Dendritic cell treated with granulocyte-macrophage colony-stimulating factor and Interleukin-4, amounts not matched to agents 40 ng/mL and 50 ng/mL, for 4 days (primary cell): ENCODE results near the gene SFRP4.
"Not testable (repeated sequence)": the region's sequence is repeated elsewhere in the genome, so short reads cannot be mapped to it uniquely, and the experiment has no call there.

Source experiments
- H3K27ac Mint-ChIP-seq: one replicate; pipeline ENCODE4 v1.8.0; 2022; ENCODE audit warnings: mild to moderate bottlenecking, mixed read lengths
- H3K27me3 Mint-ChIP-seq: one replicate; pipeline ENCODE4 v1.8.0; 2022; ENCODE audit warnings: mild to moderate bottlenecking, mixed read lengths
- H3K36me3 Mint-ChIP-seq: one replicate; pipeline ENCODE4 v1.8.0; 2022; ENCODE audit warnings: low read depth, mixed read lengths
- H3K4me1 Mint-ChIP-seq: one replicate; pipeline ENCODE4 v1.8.0; 2022; ENCODE audit warnings: low read depth, mixed read lengths
- H3K4me3 Mint-ChIP-seq: one replicate; pipeline ENCODE4 v1.8.0; 2022; ENCODE audit warnings: mild to moderate bottlenecking, moderate library complexity, mixed read lengths
- H3K9me3 Mint-ChIP-seq: one replicate; pipeline ENCODE4 v1.8.0; 2022; ENCODE audit warnings: mixed read lengths
- intact Hi-C: fragments of 100-400 bp; cut with micrococcal nuclease; formaldehyde crosslinking; loops from one replicate; pipeline ENCODE4 v1.15.0; 2022

SFRP4 gene

DNA sequence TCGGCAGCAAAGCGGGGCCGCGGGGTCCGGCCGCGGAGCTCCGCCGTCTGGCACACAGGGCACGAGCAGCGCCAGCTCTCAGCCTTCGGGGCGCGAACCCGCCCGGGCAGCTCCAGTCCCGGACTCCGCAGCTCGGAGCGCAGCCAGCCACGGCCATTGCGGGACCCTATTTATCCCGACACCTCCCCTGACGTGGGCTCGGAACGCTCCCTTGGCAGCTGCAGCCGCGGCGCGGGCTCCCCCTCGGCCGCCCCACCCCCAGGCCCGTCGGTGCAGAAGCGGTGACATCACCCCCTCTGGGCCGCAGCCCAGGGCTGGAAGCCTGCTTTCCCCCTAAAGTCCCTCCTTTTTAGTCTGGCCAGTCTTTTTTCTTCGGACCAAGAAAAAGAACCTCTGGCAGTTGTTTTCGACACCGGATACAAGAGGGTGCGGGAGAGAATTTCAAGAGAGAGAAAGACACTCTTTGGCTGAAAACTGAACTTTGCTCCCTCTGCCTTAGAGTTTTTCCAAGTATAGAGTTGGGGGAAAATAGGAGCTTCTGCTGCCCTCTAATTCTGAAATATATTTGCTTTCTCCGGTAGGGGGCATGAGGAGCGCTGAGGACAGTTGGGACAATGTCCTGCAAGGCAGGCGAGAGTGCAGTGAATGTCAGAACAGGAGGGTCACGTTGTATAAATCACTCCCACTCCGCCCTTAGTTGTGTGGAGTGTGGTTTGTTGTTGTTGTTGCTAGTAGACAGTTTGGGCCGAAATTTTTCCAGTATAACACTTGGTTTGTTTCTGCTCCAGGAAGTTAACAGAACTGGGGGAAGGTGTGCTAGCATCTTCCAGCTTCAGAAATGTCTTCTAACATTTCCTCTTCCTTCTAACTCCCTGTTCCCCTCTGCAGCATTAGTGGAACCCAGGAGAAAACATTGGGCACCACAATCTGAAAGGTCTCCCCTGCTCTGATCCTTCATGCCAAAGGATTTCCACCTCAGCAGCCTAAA, at the start of gene SFRP4:
Gene SFRP4, minus strand, starts transcription at position 145 of the 988 bp plus-strand sequence. CDS start 280 bp downstream, outside the sequence.
- no peaks in the 10 kb centered on the region for H3K36me3 Mint-ChIP-seq
- H3K9me3 Mint-ChIP-seq, result no peaks in the 10 kb centered on the region
- intact Hi-C loops, result loop anchor here (5.0 to 10.0 kb wide), 4 partner anchors 70 to 418 kb away; no protein-coding TSS in a partner anchor
- peaks cover 64% of the 10 kb centered on the region for H3K27me3 Mint-ChIP-seq
- H3K27ac Mint-ChIP-seq, result peak within 1 kb of the TSS; percentile 11
- peaks cover 48% of the 10 kb centered on the region for H3K4me1 Mint-ChIP-seq
- peak within 1 kb of the TSS; percentile 68 for H3K4me3 Mint-ChIP-seq

DNA sequence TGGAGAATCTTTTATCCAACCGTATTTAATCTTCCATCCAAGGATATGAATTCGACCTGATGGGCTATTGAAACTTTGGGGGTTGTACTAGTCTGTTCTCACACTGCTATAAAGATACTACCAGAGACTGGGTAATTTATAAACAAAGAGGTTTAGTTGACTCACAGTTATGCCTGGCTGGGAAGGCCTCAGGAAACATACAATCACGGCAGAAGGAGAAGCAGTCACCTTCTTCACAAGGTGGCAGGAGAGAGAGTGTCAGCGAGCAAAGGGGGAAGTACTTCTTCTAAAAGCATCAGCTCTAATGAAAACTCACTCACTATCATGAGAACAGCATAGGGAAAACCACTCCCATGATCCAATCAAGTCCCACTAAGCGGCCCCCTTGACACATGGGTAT, 47.6 kb upstream of the SFRP4 start:
- Mint-ChIP-seq H3K4me3 (no peak overlapping the region), H3K9me3 (no peaks in the 10 kb centered on the region), H3K36me3 (no peaks in the 10 kb centered on the region), H3K27ac (no peak overlapping the region), H3K4me1 (no peaks in the 10 kb centered on the region), H3K27me3 (no peaks in the 10 kb centered on the region)
- intact Hi-C loops, result no loop called here

DNA sequence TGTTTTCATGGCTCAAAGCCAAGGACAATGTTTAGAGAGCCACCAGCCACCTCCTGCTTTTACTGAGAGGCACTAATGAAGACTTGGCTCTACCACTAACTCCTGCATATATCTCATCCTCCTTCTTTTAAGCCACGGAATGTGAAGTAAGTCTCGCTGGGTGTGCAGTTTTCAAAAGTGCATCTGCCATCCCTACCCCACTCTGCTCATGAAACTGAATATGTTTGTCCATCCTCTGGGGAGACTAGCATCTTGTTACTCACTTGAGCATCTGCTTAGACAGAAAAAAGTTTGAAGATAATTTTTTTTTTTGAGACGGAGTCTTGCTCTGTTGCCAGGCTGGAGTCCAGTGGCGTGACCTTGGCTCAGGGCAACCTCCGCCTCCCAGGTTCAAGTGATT, 44.6 kb upstream of the SFRP4 start:
- intact Hi-C loops, result no loop called here
- no peaks in the 10 kb centered on the region for H3K27me3 Mint-ChIP-seq
- H3K27ac Mint-ChIP-seq, result no peak overlapping the region
- H3K36me3 Mint-ChIP-seq, result no peaks in the 10 kb centered on the region
- no peaks in the 10 kb centered on the region for H3K4me1 Mint-ChIP-seq
- H3K9me3 Mint-ChIP-seq, result peaks cover 1% of the 10 kb centered on the region
- H3K4me3 Mint-ChIP-seq, result no peak overlapping the region

DNA sequence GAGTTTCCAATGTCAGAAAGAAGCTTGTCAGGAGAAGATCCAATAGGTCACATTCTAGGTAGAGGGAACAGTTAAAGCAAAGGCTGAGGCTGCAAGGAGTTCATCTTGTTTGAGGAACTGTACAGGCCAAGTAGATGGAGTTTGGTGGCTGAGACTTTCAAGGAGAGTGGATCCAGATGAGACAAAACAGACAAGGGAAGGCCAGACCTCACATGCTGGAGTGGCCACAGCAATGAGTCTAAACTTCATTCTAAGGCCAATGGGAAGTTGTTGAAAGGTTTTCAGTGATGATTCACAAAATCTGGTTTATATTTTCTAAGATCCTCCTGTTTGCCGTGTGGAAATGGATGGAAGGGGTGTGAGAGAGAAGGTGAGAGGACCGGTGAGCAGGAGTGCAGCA, 43.9 kb upstream of the SFRP4 start:
- peaks cover 9% of the 10 kb centered on the region for H3K9me3 Mint-ChIP-seq
- intact Hi-C loops, result no loop called here
- H3K27me3 Mint-ChIP-seq, result no peaks in the 10 kb centered on the region
- H3K4me1 Mint-ChIP-seq, result peaks cover 6% of the 10 kb centered on the region
- H3K27ac Mint-ChIP-seq, result no peak overlapping the region
- no peaks in the 10 kb centered on the region for H3K36me3 Mint-ChIP-seq
- H3K4me3 Mint-ChIP-seq, result no peak overlapping the region

- no peaks in the 10 kb centered on the region for H3K27me3 Mint-ChIP-seq
- no peak overlapping the region for H3K4me3 Mint-ChIP-seq
- H3K36me3 Mint-ChIP-seq, result no peaks in the 10 kb centered on the region
- intact Hi-C loops, result no loop called here
- no peak overlapping the region for H3K27ac Mint-ChIP-seq
- peaks cover 8% of the 10 kb centered on the region for H3K4me1 Mint-ChIP-seq
- peaks cover 9% of the 10 kb centered on the region for H3K9me3 Mint-ChIP-seq
These were observed 40.8 kb upstream of the SFRP4 start for GRCh38 chr7:37957221-37957970.

GRCh38 chr7:37956791-37957190, 40.2 kb upstream of the SFRP4 start:
- H3K27me3 Mint-ChIP-seq, result peaks cover 2% of the 10 kb centered on the region
- H3K9me3 Mint-ChIP-seq, result peaks cover 9% of the 10 kb centered on the region
- no peak overlapping the region for H3K4me3 Mint-ChIP-seq
- H3K27ac Mint-ChIP-seq, result no peak overlapping the region
- intact Hi-C loops, result no loop called here
- no peaks in the 10 kb centered on the region for H3K36me3 Mint-ChIP-seq
- peaks cover 14% of the 10 kb centered on the region for H3K4me1 Mint-ChIP-seq

- H3K4me3 Mint-ChIP-seq, H3K27me3 Mint-ChIP-seq, H3K36me3 Mint-ChIP-seq, H3K9me3 Mint-ChIP-seq, intact Hi-C loops, H3K27ac Mint-ChIP-seq: not testable (repeated sequence)
- H3K4me1 Mint-ChIP-seq, result peaks cover 28% of the 10 kb centered on the region
These were observed 37.6 kb upstream of the SFRP4 start for GRCh38 chr7:37954217-37954616.

- Mint-ChIP-seq H3K27me3 (peaks cover 2% of the 10 kb centered on the region), H3K36me3 (no peaks in the 10 kb centered on the region), H3K27ac (no peak overlapping the region), H3K9me3 (peaks cover 9% of the 10 kb centered on the region), H3K4me1 (peaks cover 28% of the 10 kb centered on the region), H3K4me3 (no peak overlapping the region)
- intact Hi-C loops, result no loop called here
These were observed 35.6 kb upstream of the SFRP4 start for GRCh38 chr7:37952240-37952639.

DNA sequence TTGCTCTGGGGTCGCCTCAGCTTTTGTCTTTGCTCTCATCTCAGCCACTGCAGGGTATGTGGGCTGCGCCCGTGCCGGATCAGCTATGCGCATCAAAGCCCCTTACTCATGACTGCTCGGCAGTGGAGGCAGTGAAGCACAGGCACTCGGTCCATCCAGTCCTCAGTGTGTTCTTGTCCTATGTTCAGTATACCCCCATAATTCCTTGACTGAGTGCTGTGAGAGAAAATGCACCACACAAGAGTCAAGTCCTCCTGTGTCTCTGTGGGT, 31.3 kb upstream of the SFRP4 start:
- intact Hi-C loops, result no loop called here
- Mint-ChIP-seq H3K27me3 (peaks cover 2% of the 10 kb centered on the region), H3K27ac (no peak overlapping the region), H3K4me1 (peaks cover 22% of the 10 kb centered on the region), H3K9me3 (no peaks in the 10 kb centered on the region), H3K36me3 (no peaks in the 10 kb centered on the region), H3K4me3 (no peak overlapping the region)

DNA sequence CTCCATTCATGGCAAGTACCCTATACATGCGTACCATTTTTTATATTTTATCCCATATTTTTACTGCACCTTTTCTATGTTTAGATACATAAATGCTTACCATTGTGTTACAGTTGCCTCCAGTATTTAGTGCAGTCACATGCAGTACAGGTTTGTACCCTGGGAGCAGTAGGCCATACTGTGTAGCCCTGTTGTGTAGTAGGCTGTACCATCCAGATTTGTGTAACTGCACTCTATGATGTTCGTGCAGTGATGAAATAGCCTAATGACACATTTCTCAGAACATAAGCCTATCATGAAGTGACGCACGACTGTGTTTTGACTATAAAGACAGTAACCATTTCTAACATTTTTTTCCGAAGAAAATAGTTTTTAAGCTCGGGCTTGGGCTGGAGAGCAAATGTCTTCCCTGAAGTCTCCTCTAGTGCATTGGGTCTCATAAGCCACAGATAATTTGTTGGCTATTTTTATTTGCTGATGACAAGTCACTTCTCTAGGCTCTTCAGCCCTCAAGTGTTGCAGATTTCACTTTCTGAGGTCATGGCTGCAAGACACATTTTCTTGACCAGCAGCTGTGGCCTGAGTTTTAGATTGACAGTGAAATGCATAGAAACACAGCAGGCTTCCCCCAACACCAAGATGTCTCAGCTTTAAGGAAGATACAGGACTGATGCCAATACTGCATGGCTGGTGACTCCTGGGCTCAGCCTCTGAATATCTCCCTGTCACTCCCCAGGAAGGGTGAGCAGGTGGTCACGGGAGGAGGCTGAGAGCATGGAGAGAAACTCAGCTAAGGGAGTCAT, 30.7 kb upstream of the SFRP4 start:
- no peak overlapping the region for H3K4me3 Mint-ChIP-seq
- no peaks in the 10 kb centered on the region for H3K9me3 Mint-ChIP-seq
- intact Hi-C loops, result no loop called here
- H3K27ac Mint-ChIP-seq, result no peak overlapping the region
- peaks cover 20% of the 10 kb centered on the region for H3K4me1 Mint-ChIP-seq
- peaks cover 2% of the 10 kb centered on the region for H3K27me3 Mint-ChIP-seq
- H3K36me3 Mint-ChIP-seq, result no peaks in the 10 kb centered on the region

GRCh38 chr7:37945336-37945735, 28.7 kb upstream of the SFRP4 start:
- intact Hi-C loops, result no loop called here
- Mint-ChIP-seq H3K36me3 (no peaks in the 10 kb centered on the region), H3K4me3 (no peak overlapping the region), H3K27ac (no peak overlapping the region), H3K4me1 (peaks cover 2% of the 10 kb centered on the region), H3K27me3 (no peaks in the 10 kb centered on the region), H3K9me3 (no peaks in the 10 kb centered on the region)

DNA sequence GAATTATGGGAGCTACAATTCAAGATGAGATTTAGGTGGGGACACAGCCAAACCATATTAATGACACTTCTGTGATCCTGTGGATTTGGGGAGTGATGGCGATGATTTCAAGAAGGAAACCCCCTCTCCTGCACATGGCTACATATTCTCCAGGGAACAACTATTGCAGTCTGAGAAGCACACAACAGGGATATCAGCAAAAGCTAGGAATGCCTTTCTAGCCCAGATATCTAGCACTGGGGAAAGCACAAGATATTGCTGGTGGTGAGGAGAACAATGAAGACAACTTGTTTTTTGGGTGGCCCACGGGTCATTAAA, 28.1 kb upstream of the SFRP4 start:
- H3K4me1 Mint-ChIP-seq, result no peaks in the 10 kb centered on the region
- no peak overlapping the region for H3K4me3 Mint-ChIP-seq
- H3K27me3 Mint-ChIP-seq, result no peaks in the 10 kb centered on the region
- intact Hi-C loops, result no loop called here
- H3K9me3 Mint-ChIP-seq, result no peaks in the 10 kb centered on the region
- no peaks in the 10 kb centered on the region for H3K36me3 Mint-ChIP-seq
- no peak overlapping the region for H3K27ac Mint-ChIP-seq

GRCh38 chr7:37943905-37944736, 27.5 kb upstream of the SFRP4 start:
- Mint-ChIP-seq H3K4me3 (no peak overlapping the region), H3K36me3 (no peaks in the 10 kb centered on the region), H3K27me3 (no peaks in the 10 kb centered on the region), H3K4me1 (no peaks in the 10 kb centered on the region), H3K9me3 (no peaks in the 10 kb centered on the region), H3K27ac (no peak overlapping the region)
- intact Hi-C loops, result no loop called here
